K562 (cell line): ENCODE data around the gene CCDC102B.

ENCODE experiments used
- ARHGAP35 ChIP-seq: fragments of 450-650 bp; IDR thresholded peaks from 2 replicates; pipeline ENCODE4 v1.6.1; 2018; ENCODE audit not compliant: partially characterized antibody
- CHCHD3 ChIP-seq: fragments of 250-450 bp; sonication (Bioruptor Pico); IDR thresholded peaks from 2 replicates; pipeline ENCODE4 v2.1.2; 2022; ENCODE audit warnings: mild to moderate bottlenecking
- CHD2 ChIP-seq: IDR thresholded peaks from 2 replicates; pipeline ENCODE4 v1.6.1; 2011; ENCODE audit warnings: low read depth, low read length
- CREB3 ChIP-seq: fragments of 450-650 bp; conservative IDR thresholded peaks from 2 replicates; pipeline ENCODE4 v1.6.1; 2016; ENCODE audit warnings: missing genetic modification characterization, low read depth, mild to moderate bottlenecking, missing compliant biosample characterization, moderate library complexity
- CTCF ChIP-seq, 3 experiments: IDR thresholded peaks in 2 of 3; conservative IDR thresholded peaks in 1 of 3; 2 replicates each; pipeline ENCODE4 v1.5.1; 2011 to 2012; ENCODE audit warnings: low read length in 3 of 3, mild to moderate bottlenecking in 3 of 3, control low read depth in 2 of 3, improper control_type of control experiment in 1 of 3, inconsistent platforms in 1 of 3, low read depth in 1 of 3, mixed read lengths in 1 of 3, moderate library complexity in 1 of 3; ENCODE audit not compliant: insufficient read depth in 2 of 3
- GATA2 ChIP-seq: sonication (generic); formaldehyde crosslinking; IDR thresholded peaks from 2 replicates; pipeline ENCODE4 v1.4.0; 2020; ENCODE audit warnings: mild to moderate bottlenecking, missing genetic modification reagents
- MEF2D ChIP-seq: conservative IDR thresholded peaks from 2 replicates; pipeline ENCODE4 v1.6.1; 2016; ENCODE audit warnings: low read depth, missing genetic modification characterization, missing compliant biosample characterization
- PCBP1 ChIP-seq: fragments of 200-400 bp; formaldehyde crosslinking; IDR thresholded peaks from 2 replicates; pipeline ENCODE4 v1.6.1; 2018; ENCODE audit warnings: mild to moderate bottlenecking, low read depth, low read length; ENCODE audit not compliant: poor library complexity, severe bottlenecking
- POU5F1 ChIP-seq: fragments of 150-350 bp; IDR thresholded peaks from 2 replicates; pipeline ENCODE4 v1.6.1; 2014; ENCODE audit warnings: borderline replicate concordance, low read length, low read depth, mild to moderate bottlenecking; ENCODE audit not compliant: partially characterized antibody
- STAG1 ChIP-seq: sonication (generic); formaldehyde crosslinking; IDR thresholded peaks from 2 replicates; pipeline ENCODE4 v1.5.0; 2020; ENCODE audit warnings: missing genetic modification reagents, borderline replicate concordance
- ZNF644 ChIP-seq: fragments of 200-800 bp; sonication (Bioruptor generic); IDR thresholded peaks from 2 replicates; pipeline ENCODE4 v1.6.1; 2016; ENCODE audit warnings: low read depth, missing genetic modification characterization, missing compliant biosample characterization
- TF ChIP-seq, protein P1 (sequence below): sonication (generic); formaldehyde crosslinking; IDR thresholded peaks from 2 replicates; pipeline ENCODE4 v1.9.0; 2022; ENCODE audit warnings: mild to moderate bottlenecking, missing genetic modification reagents

- TF ChIP-seq STAG1 (no peak), POU5F1 (no peak), ZNF644 (tag) (no peak), PCBP1 (no peak), CTCF (IDR thresholded peaks at IDR 0.05 in 2 of 3, conservative IDR thresholded peaks at IDR 0.05 in 1 of 3; ENCODE audit: insufficient read depth in 2 of 3, low read depth in 1 of 3, low read length in 3 of 3) (no peak), GATA2 (no peak), CREB3 (tag) (no peak), ARHGAP35 (no peak), MEF2D (tag) (no peak), CHD2 (no peak), CHCHD3 (CRISPR knock-in tag) (no peak)
- TF ChIP-seq, protein P1, sequence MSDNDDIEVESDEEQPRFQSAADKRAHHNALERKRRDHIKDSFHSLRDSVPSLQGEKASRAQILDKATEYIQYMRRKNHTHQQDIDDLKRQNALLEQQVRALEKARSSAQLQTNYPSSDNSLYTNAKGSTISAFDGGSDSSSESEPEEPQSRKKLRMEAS, result no peak
Observed at GRCh38 chr18:68984342-68984741, 186.5 kb downstream of the CCDC102B start.
